Stomach smooth muscle (tissue), 2 donors: Measurements from ENCODE around the gene BLM.
"Not testable (repeated sequence)": the region's sequence is repeated elsewhere in the genome, so short reads cannot be mapped to it uniquely, and the experiment has no call there.

Experiments used
- H3K27ac ChIP-seq: one replicate; pipeline ENCODE4 v1.7.0; 2013; ENCODE audit warnings: mild to moderate bottlenecking, low read length, inconsistent platforms
- H3K27me3 ChIP-seq, 2 donors: one replicate each; pipeline ENCODE4 v1.7.0; 2013; ENCODE audit warnings: low read length in 2 of 2; ENCODE audit not compliant: insufficient read depth in 2 of 2, control insufficient read depth in 1 of 2
- H3K36me3 ChIP-seq, 2 donors: one replicate each; pipeline ENCODE4 v1.7.0; 2013; ENCODE audit warnings: low read length in 2 of 2; ENCODE audit not compliant: control insufficient read depth in 2 of 2, insufficient read depth in 2 of 2
- H3K4me1 ChIP-seq: one replicate; pipeline ENCODE4 v1.7.0; 2013; ENCODE audit warnings: low read length; ENCODE audit not compliant: control insufficient read depth, insufficient read depth
- H3K4me3 ChIP-seq, 2 donors: one replicate each; pipeline ENCODE4 v1.7.0; 2013; ENCODE audit warnings: low read length in 2 of 2
- H3K9ac ChIP-seq, 2 donors: one replicate each; pipeline ENCODE4 v1.7.0; 2013; ENCODE audit warnings: low read length in 2 of 2, mild to moderate bottlenecking in 1 of 2
- H3K9me3 ChIP-seq, 2 donors: one replicate each; pipeline ENCODE4 v1.7.0; 2013; ENCODE audit warnings: low read length in 2 of 2; ENCODE audit not compliant: control insufficient read depth in 2 of 2
- donor health status: healthy.
- donor health status: Pancreatic carcinoma.

The BLM gene

GRCh38 chr15:90735923-90736322, 18.8 kb downstream of the BLM start:
- H3K4me3 ChIP-seq, result no peak overlapping the region
- no peaks in the 10 kb centered on the region for H3K27me3 ChIP-seq
- no peak overlapping the region for H3K9ac ChIP-seq
- H3K36me3 ChIP-seq, result no peaks in the 10 kb centered on the region
- no peak overlapping the region for H3K27ac ChIP-seq
- H3K4me1 ChIP-seq, result no peaks in the 10 kb centered on the region
- no peaks in the 10 kb centered on the region for H3K9me3 ChIP-seq

- not testable (repeated sequence) for H3K9me3 ChIP-seq, H3K27me3 ChIP-seq, H3K27ac ChIP-seq, H3K4me3 ChIP-seq, H3K9ac ChIP-seq, H3K36me3 ChIP-seq, H3K4me1 ChIP-seq
Observed at GRCh38 chr15:90740545-90740944, 23.4 kb downstream of the BLM start.

- H3K4me1 ChIP-seq, result no peaks in the 10 kb centered on the region
- H3K4me3 ChIP-seq, result no peak overlapping the region
- H3K36me3 ChIP-seq, result no peaks in the 10 kb centered on the region
- H3K27ac ChIP-seq, result no peak overlapping the region
- no peaks in the 10 kb centered on the region for H3K9me3 ChIP-seq
- no peaks in the 10 kb centered on the region for H3K27me3 ChIP-seq
- no peak overlapping the region for H3K9ac ChIP-seq
Observed at GRCh38 chr15:90742087-90742486, 24.9 kb downstream of the BLM start.

- no peak overlapping the region for H3K4me3 ChIP-seq
- H3K27me3 ChIP-seq, result no peaks in the 10 kb centered on the region
- no peaks in the 10 kb centered on the region for H3K9me3 ChIP-seq
- H3K4me1 ChIP-seq, result no peaks in the 10 kb centered on the region
- H3K27ac ChIP-seq, result no peak overlapping the region
- no peaks in the 10 kb centered on the region for H3K36me3 ChIP-seq
- H3K9ac ChIP-seq, result no peak overlapping the region
Observed at GRCh38 chr15:90743407-90743806, 26.3 kb downstream of the BLM start.

GRCh38 chr15:90744759-90745402, 27.7 kb downstream of the BLM start:
- no peaks in the 10 kb centered on the region for H3K27me3 ChIP-seq

GRCh38 chr15:90749754-90750153, 32.6 kb downstream of the BLM start:
- Histone ChIP-seq H3K4me3 (no peak overlapping the region), H3K27ac (no peak overlapping the region), H3K9ac (no peak overlapping the region), H3K9me3 (no peaks in the 10 kb centered on the region), H3K36me3 (no peaks in the 10 kb centered on the region), H3K27me3 (no peaks in the 10 kb centered on the region), H3K4me1 (no peaks in the 10 kb centered on the region)

More at GRCh38 chr15:90744759-90745402, 27.7 kb downstream of the BLM start:
- H3K36me3 ChIP-seq, result no peaks in the 10 kb centered on the region
- no peak overlapping the region for H3K27ac ChIP-seq
- H3K4me1 ChIP-seq, result no peaks in the 10 kb centered on the region
- no peak overlapping the region for H3K4me3 ChIP-seq
- H3K9me3 ChIP-seq, result no peaks in the 10 kb centered on the region
- no peak overlapping the region for H3K9ac ChIP-seq

- no peaks in the 10 kb centered on the region for H3K27me3 ChIP-seq
- no peak overlapping the region for H3K4me3 ChIP-seq
- H3K27ac ChIP-seq, result no peak overlapping the region
- H3K36me3 ChIP-seq, result no peaks in the 10 kb centered on the region
- no peaks in the 10 kb centered on the region for H3K9me3 ChIP-seq
- no peaks in the 10 kb centered on the region for H3K4me1 ChIP-seq
- H3K9ac ChIP-seq, result no peak overlapping the region
Observed at GRCh38 chr15:90750186-90750585, 33.0 kb downstream of the BLM start.

GRCh38 chr15:90751300-90751825, 34.2 kb downstream of the BLM start:
- H3K36me3 ChIP-seq, result no peaks in the 10 kb centered on the region
- no peak overlapping the region for H3K9ac ChIP-seq
- no peaks in the 10 kb centered on the region for H3K4me1 ChIP-seq
- H3K27me3 ChIP-seq, result no peaks in the 10 kb centered on the region
- H3K4me3 ChIP-seq, result no peak overlapping the region
- H3K27ac ChIP-seq, result no peak overlapping the region
- no peaks in the 10 kb centered on the region for H3K9me3 ChIP-seq

- H3K4me3 ChIP-seq, result no peak overlapping the region
- H3K4me1 ChIP-seq, result no peaks in the 10 kb centered on the region
- H3K9me3 ChIP-seq, result no peaks in the 10 kb centered on the region
- H3K27me3 ChIP-seq, result no peaks in the 10 kb centered on the region
- no peaks in the 10 kb centered on the region for H3K36me3 ChIP-seq
- H3K27ac ChIP-seq, result no peak overlapping the region
- H3K9ac ChIP-seq, result no peak overlapping the region
Observed at GRCh38 chr15:90756916-90757315, 39.8 kb downstream of the BLM start.

- Histone ChIP-seq H3K4me1 (no peaks in the 10 kb centered on the region), H3K9me3 (no peaks in the 10 kb centered on the region), H3K4me3 (no peak overlapping the region), H3K27me3 (no peaks in the 10 kb centered on the region), H3K9ac (no peak overlapping the region), H3K27ac (no peak overlapping the region), H3K36me3 (no peaks in the 10 kb centered on the region)
Observed at GRCh38 chr15:90757461-90757860, 40.3 kb downstream of the BLM start.

- H3K9me3 ChIP-seq, result no peaks in the 10 kb centered on the region
- no peak overlapping the region for H3K4me3 ChIP-seq
- no peaks in the 10 kb centered on the region for H3K27me3 ChIP-seq
- no peak overlapping the region for H3K9ac ChIP-seq
- H3K27ac ChIP-seq, result no peak overlapping the region
- H3K36me3 ChIP-seq, result no peaks in the 10 kb centered on the region
- no peaks in the 10 kb centered on the region for H3K4me1 ChIP-seq
Observed at GRCh38 chr15:90760661-90761232, 43.6 kb downstream of the BLM start.
